ENCODE results near the gene CSH2.

Gene CSH2

DNA sequence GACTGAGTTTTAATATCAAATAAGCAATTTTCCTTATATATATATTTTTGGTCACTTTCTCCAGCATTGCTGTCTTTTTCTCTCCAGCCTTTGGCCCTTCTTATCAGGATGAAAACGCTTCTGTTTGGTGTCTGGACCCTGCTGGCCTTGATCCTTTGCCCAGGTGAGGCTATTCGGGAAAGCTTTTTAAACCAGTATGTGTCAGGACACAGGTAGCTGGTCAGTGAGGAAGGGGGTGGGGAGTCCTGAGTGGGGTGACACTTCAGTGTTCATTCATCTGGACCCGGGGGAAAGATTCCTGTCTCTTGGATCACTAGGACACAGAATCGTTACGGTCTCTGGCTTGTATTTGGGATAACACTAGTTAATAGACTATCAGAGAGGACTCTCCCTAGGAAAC, 18.8 kb downstream of the CSH2 start:
- DNase-seq: no peak

DNA sequence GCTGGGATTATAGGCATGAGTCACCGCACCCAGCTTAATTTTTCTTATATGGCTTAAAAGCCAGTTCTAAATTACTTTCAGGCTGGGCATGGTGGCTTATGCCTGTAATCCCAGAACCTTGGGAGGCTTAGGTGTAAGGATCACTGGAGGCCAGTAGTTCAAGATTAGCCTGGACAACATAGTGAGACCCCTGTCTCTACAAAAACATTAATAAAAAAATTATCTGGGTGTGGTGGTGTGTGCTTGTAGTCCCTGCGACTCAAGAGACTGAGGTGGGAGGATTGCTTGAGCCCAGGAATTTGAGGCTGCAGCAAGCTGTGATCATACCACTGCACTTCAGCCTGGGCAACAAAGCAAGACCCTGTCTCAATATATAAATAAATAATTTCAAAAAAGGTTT, 20.2 kb downstream of the CSH2 start:
- DNase-seq: no peak

DNA sequence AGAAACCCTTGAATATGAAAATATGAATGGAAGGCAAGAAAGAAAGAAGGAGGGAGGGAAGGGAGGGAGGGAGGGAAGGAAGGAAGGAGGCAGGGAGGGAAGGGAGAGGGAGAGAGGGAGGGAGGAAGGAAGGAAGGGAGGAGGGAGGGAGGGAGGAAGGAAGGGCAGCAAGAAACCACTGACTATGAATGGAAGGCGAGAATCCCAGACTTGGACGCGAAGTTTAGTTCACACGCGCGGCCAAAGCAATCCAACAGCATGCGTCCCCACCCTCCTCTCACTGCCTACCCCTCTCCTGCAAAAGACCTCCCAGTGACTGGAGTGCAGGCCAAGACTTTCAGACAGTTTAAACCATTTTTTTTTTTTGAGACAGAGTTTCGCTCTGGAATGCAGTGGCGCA, 23.1 kb downstream of the CSH2 start:
- no peak for DNase-seq

DNA sequence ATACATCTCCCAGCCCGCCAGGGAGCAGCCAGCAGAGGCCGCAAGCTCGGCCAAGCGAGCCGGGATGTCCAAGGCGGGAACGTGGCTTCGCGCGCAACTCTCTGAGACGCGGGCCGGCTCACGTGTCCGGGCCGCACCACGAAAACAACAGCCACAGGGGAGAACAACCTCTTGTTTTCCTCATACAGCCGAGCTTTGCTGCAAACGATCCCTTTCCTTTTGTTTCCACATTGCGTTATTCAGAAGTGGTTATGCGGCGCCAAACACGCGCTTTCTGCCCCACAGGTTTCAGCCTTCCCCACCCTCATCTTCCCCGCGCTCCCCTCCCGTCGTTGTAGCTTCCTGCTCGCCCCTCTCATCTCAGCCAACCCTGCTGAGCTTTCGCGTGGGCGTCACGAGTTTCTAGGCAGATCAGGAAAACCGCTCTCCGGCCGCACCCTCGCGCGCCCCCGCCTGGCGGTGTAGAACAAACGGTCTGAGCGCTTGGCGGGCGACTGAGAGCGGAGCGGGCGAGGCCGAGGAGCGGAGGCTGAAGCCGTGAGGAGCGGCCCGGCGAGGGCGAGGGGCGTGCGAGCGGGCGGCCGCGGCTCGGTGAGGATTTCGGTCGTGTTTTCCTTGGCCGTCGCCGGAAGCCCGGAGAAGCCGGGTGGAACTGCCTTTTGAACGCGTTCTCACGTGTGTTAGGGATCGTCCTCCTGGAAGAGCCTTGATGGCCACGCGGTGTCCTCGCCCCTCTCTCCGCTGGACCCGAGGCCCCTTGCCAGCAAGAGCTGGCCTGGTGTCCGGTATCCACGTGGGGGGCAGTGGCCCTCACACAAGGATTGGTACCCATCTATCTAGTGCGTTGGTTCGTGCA, 24.4 kb downstream of the CSH2 start:
- DNase-seq: peak; percentile 97

DNA sequence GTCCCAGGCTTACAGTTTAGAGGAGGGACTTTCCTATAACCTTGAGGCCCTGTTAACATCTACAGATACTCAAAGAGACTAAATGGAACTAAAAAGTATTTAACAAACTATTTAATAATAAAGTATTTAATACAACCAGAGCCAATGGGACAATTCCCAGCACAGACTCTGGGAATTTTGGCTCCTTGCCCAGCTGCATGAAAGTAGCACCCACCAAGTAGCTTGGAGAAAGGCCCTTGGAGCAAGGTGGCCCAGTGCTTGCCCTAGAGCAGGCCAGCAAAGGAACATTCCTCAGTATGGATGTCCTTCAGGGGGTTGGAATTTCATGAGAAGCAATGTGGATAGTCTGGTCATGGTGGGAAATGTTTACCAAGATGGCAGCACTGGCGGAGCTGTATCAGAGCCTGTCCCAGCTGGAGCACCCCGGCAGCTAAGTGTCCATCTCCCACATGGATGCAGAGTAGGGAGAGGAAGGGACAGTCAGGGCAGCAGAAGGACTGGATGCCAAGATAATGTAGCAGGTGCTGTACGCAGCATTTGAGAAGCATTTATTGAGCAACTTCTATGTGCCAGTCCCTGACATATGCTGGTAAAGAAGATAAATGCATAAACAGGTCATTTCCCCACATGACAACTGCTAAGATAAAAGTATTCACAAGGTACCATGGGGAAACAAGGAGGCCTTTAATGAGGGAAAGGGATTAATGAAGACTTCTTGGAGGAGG, 25.8 kb downstream of the CSH2 start:
- no peak for DNase-seq

DNA sequence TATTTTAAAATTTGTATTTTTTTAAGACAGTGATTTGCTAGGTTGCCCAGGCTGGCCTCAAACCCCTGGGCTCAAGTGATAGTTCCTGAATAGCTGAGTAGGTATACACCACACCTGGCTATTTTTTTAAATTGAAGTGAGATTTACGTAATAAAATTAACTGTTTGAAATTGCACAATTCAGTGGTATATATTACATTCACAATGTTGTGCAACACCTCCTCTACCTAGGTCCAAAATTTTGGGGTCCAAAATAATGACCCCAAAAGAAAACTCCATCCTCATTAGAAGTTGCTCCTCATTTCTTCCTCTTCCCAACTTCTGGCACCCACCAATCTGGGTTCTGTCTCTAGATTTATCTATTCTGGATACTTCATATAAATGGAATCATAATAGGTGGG, 28.0 kb downstream of the CSH2 start:
- DNase-seq: no peak

DNA sequence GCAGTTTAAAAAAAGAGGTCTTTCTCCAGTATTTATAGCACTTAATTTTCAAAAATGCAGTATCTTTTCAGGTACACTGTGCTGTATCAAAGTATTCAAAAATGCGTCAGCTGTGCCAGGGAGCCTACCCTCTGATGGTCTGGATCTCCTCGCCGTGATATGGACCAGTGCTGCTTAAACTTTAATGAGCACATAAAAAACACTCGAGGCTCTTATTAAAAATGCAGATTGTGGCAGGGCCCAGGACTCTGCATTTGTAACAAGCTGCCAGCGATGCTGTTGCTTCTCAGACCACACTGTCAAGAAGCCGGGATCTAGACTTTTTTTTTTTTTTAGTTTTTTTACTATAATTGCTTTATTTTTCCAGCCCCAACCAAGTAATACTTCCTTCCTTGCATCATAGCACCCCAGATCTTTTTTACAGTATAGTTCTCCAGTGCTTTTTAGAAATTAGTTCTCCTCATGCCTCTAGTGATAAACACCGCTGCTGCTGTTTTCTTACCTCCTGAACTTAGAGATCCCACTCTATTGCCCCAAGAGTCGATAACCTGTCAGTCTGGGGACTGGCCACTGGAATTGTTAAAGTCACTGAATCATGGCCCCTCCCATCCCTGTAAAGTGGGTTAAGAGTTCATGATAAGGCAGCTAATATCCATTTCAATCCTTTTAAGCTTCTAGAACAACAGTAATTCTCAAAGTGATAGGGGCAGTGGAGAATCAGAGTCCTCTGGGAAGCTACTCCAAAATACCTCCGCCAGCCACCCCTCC, 29.4 kb downstream of the CSH2 start:
- no peak for DNase-seq

DNA sequence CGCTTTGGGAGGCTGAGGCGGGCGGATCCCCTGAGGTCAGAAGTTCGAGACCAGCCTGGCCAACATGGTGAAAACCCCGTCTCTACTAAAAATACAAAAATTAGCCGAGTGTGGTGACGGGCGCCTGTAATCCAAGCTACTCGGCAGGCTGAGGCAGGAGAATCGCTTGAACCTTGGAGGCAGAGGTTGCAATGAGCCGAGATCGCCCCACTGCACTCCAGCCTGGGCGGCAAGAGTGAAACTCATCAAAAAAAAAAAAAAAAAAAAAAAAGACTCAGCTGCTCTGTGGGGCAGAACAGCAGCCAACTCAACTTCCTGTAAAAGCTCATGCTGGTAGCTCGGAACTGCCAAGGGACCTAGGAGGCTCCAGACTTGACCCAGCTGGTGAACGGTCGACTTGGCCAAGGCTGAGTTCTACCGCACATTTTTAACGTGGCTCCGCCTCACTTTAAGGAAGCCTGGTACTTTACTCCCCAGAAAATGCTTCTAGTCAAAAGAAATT, 30.0 kb downstream of the CSH2 start:
- DNase-seq: peak; percentile 18

DNA sequence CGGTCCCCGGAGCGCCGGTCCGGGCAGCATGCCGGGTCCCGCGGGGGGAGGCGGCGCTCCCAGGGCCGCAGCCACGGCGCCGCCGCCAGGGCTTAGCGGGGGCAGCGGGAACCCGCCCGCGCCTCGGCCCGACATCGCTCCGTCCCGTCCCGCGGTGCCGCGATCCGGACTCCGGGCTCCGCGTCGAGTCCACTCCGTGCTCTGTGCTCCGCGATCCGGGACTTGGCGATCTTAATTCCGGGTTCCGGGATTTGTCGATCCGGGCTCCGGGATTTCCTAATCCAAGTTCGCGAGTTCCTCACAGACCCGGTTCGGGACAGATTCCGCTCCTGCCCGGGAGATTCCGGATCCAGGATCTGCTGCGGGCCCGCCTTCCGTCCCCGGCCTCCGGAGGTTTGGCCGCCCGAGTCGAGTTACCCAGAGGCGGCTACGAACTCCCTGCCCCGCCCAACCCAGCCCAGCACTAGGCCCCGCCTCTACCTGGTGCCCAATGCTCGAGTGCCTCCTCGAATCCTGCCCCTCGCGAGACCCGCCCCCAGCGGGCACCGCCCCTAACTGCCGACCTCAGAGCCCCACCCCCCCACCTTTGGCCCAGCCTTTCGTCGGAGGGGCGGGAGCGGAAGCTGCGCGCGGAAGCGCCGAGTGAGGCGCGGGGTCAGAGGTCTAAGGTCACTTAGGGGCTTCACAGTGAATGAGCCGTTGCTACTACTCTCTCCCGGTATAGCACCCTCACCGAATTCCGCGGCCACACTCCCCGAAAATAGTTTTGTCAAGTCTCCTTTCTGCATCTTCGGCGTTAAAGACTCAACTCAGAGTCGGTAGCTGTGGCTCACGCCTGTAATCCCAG, 30.7 kb downstream of the CSH2 start, which contains the start of gene SMARCD2:
Gene SMARCD2, minus strand, starts transcription at position 146 of the 847 bp plus-strand sequence. Its CDS starts 11 bp downstream, at position 135.
- DNase-seq: peak; percentile 99

DNA sequence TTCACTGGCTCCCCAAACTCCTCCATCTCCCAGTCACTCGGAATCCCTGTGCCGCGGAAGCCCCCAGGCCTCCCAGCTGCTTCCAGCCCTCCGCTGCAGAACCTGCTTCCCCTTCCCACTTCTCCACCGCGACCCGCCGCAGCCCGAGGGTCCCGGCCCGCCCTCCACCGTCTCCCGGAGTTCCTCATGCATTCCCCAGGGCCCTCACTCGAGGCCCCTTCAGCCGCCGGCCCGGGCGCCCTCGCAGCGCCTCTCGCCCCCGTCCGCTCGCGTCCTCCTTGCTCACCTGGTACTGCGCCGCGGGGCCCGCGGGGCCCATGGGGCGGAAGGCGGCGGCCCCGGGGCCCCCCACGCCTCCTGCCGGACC, 31.3 kb downstream of the CSH2 start:
- no peak for DNase-seq

DNA sequence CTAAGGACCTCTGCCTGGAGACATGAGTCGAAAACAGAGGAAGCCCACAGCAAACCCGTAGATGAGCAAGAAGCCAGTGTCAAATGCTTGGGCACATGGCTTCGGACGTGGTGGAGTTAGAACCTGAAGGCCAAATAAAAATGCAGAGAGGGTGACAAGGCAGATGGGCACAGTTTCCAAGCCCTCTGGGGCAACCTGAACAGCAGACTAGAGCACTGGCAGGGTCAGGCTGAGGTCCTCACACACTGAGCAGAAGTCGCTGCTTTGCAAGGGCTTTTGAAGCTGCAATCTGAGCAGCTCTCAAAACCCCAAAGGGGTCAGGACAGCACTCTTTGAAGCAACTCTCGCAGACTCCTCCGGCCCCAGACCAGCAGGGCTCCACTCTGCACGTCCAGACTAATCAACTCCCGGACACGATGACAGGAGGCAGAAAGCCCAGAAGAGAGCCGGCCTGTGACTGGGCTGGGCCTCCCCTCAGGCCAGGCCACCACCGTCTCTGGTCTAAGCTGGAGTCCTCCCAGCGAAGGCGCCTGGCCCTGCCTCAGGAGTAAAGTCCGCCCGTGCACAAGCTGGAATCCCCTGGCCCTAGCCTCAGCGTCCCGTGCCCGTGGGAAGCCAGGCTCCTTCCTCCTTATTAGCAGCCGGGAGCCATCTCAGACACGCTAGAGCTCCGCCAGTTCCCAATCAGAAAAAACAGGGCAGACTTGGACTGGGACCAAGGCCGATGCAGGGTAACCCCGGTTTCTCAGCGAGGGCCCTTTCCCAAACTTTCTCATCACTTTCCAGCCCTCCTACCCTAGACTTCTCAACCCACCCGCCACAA, 31.9 kb downstream of the CSH2 start:
- no peak for DNase-seq

DNA sequence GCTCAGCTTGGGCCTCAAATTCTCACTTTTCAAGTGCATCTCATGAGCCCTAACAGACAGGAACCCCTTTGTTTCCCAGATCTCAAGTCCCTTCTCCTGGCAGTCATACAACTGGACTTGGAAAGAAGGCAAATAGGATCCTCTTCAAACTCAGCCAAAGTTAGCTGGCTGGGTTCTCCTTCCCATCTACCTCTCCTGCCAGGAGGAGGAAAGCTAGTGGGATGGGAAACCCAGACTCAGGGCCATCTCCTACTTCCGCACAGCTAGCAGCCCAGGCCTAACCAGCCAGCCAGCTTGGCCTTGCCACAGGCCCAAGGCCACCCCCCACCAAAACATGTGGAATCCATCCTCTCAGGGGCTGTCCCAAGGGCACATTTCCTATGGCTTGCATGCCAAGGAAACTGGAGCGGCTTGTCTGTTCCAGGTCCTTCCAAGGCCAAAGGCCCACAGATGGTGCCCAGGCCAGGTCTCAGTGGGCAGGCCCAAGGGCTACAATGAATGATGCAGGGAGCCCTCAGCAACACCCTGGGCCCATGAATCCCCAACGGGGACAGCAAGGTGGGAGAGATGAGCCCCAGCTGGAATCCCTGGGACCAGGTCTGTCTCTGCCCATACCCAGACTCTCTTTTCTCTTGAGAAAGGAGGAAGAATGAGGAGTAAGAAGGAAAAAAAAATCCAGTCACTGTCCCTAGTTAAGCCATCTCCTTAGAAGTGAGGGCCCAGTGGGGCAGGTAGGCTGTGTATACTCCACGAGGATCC, 32.7 kb downstream of the CSH2 start:
- no peak for DNase-seq

DNA sequence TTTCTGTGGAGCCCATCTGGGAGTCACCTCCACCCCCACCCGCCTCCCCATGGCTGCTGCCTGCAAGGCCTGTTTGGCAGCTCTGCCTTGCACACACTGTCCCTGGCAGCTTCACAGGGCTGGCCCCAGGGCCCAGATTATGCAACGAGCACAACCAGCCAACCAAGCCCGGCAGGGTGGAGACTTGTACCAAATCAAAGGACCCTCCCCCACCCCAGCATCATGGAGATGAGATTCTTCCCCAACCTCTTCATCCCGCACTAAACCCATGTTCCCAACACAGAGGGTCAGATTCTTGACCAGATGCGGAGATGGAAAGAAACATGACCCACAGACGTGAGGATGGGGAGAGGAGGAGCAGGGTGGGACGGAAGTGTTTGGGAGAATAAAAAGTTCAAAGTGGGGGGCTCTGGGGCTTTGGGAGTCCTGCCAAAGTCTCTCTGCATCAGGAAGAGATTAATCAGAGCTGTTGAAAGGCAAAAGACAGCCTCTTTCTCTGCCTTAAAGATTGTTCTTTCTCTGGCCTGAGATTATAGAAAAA, 34.8 kb downstream of the CSH2 start:
- no peak for DNase-seq

DNA sequence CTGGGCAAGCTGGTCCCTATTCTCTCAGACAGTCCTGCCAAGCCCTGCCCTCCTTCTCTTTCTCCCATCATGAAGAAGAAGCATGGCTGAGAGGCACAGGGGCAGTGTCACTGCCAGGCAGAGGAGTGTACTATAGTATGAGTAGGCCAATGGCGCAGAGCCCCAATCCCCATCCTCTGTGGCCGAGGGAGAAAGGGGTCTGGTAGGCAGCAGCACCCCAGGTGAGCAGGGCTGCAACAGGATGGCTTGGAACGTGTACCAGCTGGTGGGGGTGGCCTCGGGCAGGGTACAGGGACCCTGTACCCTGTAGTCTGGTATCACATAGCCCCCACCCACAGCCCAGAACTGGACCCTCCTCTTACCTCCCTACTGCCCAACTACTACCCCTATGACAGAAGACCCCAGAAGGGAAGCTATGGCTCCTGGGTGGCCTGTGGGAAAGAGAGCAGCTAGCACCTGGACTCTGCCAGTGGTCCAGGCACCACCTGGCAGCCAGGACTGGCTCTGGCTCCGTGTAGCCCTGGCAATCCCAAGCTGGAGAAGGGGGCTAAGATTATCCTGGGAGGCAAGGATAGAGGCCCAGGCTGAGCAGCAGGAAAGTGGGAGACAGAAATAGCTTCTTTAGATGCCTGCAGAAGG, 35.4 kb downstream of the CSH2 start:
- no peak for DNase-seq

DNA sequence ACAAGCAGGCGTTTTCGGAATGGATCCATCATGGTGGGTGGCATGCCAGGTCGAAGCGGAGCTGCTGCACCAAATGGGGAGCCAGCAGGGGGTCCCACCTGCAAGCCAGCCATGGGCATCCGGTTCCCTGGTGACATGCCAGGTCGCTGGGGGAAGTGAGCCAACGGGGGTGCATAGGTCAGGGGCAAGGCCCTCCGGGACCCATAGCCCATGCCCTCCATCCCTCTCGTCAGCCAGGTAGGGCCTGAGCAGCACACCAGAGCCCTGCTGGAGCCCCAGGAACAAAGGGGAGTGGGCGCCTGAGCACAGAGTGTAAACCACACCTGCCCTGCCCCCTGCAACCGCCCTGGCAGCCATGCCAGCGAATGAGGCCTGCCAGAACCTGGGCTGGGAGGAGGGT, 36.0 kb downstream of the CSH2 start:
- DNase-seq: no peak

DNA sequence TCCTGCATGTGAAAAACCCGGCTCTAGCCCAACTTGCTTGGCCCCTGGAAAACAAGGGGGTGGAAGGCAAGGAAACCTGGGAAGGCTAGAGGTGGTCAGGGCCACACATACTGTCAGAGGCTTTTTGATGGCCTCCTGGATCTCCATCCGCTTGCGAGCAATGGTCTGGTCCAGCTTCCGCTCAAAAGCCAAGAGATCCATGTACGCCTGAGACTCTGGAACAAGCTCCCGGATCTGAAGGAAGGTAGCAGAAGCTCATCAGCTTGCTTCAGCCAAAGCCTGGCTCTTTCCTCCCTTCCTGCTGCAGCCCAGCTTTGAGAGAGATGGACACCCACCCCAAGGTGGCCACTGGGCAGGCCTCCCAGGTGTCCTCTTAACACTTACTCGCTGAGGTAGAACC, 36.7 kb downstream of the CSH2 start:
- DNase-seq: no peak

DNA sequence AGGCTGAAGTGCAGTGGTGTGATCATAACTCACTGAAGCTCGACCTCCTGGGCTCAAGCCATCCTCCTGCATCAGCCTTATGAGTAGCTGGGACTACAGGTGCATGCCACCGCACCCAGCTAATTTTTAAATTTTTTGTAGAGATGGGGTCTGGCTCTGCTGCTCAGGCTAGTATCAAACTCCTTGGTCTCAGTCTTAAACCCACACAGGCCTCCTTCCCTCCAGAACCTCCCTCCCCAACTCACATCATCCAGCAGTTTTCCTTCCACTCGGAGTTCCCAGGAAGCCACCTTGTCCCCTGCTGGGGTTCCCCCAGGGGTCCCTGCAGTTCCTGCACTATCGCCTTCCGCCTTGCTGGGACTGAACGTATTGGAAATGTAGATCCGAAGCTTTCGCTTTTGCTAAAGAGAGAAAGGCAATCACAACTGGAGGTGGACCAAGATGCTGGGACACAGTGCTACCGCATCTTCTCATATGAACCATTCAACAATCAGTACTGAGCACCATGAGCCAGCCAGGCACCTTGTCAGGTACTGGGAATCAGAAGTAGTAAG, 38.2 kb downstream of the CSH2 start:
- DNase-seq: no peak

DNA sequence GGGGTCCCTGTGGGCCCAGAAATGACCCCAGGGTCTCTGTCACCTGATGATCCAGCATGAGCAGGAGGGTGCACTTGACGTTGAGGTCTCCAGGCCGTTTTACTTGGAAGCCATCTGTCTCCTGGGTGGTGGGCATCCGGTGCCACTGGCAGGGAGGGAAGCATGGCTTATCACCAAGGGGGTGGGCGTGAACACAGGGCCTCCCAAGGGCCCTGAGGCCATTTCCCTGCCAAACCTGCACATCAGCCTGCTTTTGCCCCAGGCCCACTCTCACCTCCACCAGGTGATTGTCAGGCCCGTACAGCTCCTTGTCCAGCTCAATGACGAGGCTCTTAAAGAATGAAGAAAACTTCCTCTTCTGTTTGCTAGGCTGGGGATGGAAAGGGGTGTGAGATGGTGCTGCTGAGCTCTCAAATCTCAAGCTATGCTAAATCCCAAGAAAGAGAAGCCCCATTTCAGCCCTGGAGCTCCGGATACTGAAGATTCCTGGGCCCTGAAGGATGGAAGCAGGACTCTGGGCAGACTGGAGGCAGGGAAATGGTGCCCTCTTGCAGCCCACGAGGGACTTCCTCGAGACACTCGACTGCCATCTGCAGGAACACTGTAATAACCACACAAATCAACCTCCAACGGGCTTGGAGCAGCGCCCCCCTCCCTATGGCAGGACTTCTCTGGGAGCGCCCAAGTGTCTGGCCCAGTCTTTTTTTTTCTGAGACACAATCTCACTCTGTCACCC, 38.9 kb downstream of the CSH2 start:
- DNase-seq: peak; percentile 60
